ENCODE results near the gene GFPT2.

The GFPT2 gene

GRCh38 chr5:180343110-180343830 is 9.9 kb downstream of the GFPT2 start:
- H2AFZ ChIP-seq (ENCODE audit: low read depth, low read length) = no peak overlapping the region
- H3K9ac ChIP-seq (ENCODE audit: low read depth, low read length) = no peak overlapping the region
- no peak overlapping the region for H3K4me3 ChIP-seq (ENCODE audit: low read depth in 1 of 2, low read length in 2 of 2)
- H3K27ac ChIP-seq (ENCODE audit: low read length) = no peak overlapping the region
- H3K9me3 ChIP-seq (ENCODE audit: insufficient read depth, low read length, severe bottlenecking) = no peaks in the 10 kb centered on the region
- ATAC-seq (ENCODE audit: insufficient read depth, low read depth) (no peak), DNase-seq (no peak)
- peaks cover 6% of the 10 kb centered on the region for H3K27me3 ChIP-seq (ENCODE audit: insufficient read depth, low read length, poor library complexity)
- H3K4me2 ChIP-seq (ENCODE audit: insufficient read depth, low read length) = no peak overlapping the region
- TF ChIP-seq CTCF (IDR thresholded peaks at IDR 0.05; ENCODE audit: borderline replicate concordance, extremely low read depth, low read length, poor library complexity, severe bottlenecking) = no peak
- no peak for TF ChIP-seq EZH2 (IDR thresholded peaks at IDR 0.05; ENCODE audit: borderline replicate concordance, low read depth, low read length, severe bottlenecking)
- no peaks in the 10 kb centered on the region for H4K20me1 ChIP-seq (ENCODE audit: insufficient read depth, low read length)
- no peaks in the 10 kb centered on the region for H3K36me3 ChIP-seq (ENCODE audit: insufficient read depth, low read length)
- H3K79me2 ChIP-seq (ENCODE audit: insufficient read depth, low read length) = no peaks in the 10 kb centered on the region
- H3K4me1 ChIP-seq (ENCODE audit: insufficient read depth, low read length) = no peaks in the 10 kb centered on the region

GRCh38 chr5:180341595-180341994 is 11.5 kb downstream of the GFPT2 start:
- no peak for TF ChIP-seq EZH2 (IDR thresholded peaks at IDR 0.05; ENCODE audit: borderline replicate concordance, low read depth, low read length, severe bottlenecking)
- no peak for TF ChIP-seq CTCF (IDR thresholded peaks at IDR 0.05; ENCODE audit: borderline replicate concordance, extremely low read depth, low read length, poor library complexity, severe bottlenecking)
- no peaks in the 10 kb centered on the region for H3K9me3 ChIP-seq (ENCODE audit: insufficient read depth, low read length, severe bottlenecking)
- no peak overlapping the region for H3K4me3 ChIP-seq (ENCODE audit: low read depth in 1 of 2, low read length in 2 of 2)
- H3K4me2 ChIP-seq (ENCODE audit: insufficient read depth, low read length) = no peak overlapping the region
- no peak overlapping the region for H3K27ac ChIP-seq (ENCODE audit: low read length)
- H2AFZ ChIP-seq (ENCODE audit: low read depth, low read length) = no peak overlapping the region
- no peak overlapping the region for H3K9ac ChIP-seq (ENCODE audit: low read depth, low read length)
- H4K20me1 ChIP-seq (ENCODE audit: insufficient read depth, low read length) = no peaks in the 10 kb centered on the region
- no peaks in the 10 kb centered on the region for H3K4me1 ChIP-seq (ENCODE audit: insufficient read depth, low read length)
- no peak for ATAC-seq (ENCODE audit: insufficient read depth, low read depth)
- no peaks in the 10 kb centered on the region for H3K79me2 ChIP-seq (ENCODE audit: insufficient read depth, low read length)
- peaks cover 6% of the 10 kb centered on the region for H3K27me3 ChIP-seq (ENCODE audit: insufficient read depth, low read length, poor library complexity)
- no peaks in the 10 kb centered on the region for H3K36me3 ChIP-seq (ENCODE audit: insufficient read depth, low read length)
- DNase-seq = no peak

- DNase-seq (no peak), ATAC-seq (ENCODE audit: insufficient read depth, low read depth) (no peak)
- Histone ChIP-seq H3K9me3 (ENCODE audit: insufficient read depth, low read length, severe bottlenecking) (no peaks in the 10 kb centered on the region), H3K27me3 (ENCODE audit: insufficient read depth, low read length, poor library complexity) (peaks cover 6% of the 10 kb centered on the region), H3K36me3 (ENCODE audit: insufficient read depth, low read length) (no peaks in the 10 kb centered on the region), H3K4me2 (ENCODE audit: insufficient read depth, low read length) (no peak overlapping the region), H2AFZ (ENCODE audit: low read depth, low read length) (no peak overlapping the region), H3K27ac (ENCODE audit: low read length) (no peak overlapping the region), H3K9ac (ENCODE audit: low read depth, low read length) (no peak overlapping the region), H3K4me1 (ENCODE audit: insufficient read depth, low read length) (no peaks in the 10 kb centered on the region), H3K79me2 (ENCODE audit: insufficient read depth, low read length) (no peaks in the 10 kb centered on the region), H4K20me1 (ENCODE audit: insufficient read depth, low read length) (no peaks in the 10 kb centered on the region), H3K4me3 (ENCODE audit: low read depth in 1 of 2, low read length in 2 of 2) (no peak overlapping the region)
- TF ChIP-seq EZH2 (IDR thresholded peaks at IDR 0.05; ENCODE audit: borderline replicate concordance, low read depth, low read length, severe bottlenecking) (no peak), CTCF (IDR thresholded peaks at IDR 0.05; ENCODE audit: borderline replicate concordance, extremely low read depth, low read length, poor library complexity, severe bottlenecking) (no peak)
Measured at GRCh38 chr5:180340856-180341255, 12.3 kb downstream of the GFPT2 start.

All from DND-41 (cell line).